Measurements from ENCODE around the gene PTPRN2.
"Not testable (repeated sequence)": the region's sequence is repeated elsewhere in the genome, so short reads cannot be mapped to it uniquely, and the experiment has no call there.

The PTPRN2 gene

GRCh38 chr7:158508802-158509385 lies 78.7 kb downstream of the PTPRN2 start:
- peak; percentile 25 for DNase-seq

GRCh38 chr7:158508321-158508720 lies 79.3 kb downstream of the PTPRN2 start:
- peak; percentile 55 for DNase-seq

- no peak for DNase-seq
Measured at GRCh38 chr7:158507917-158508316, 79.7 kb downstream of the PTPRN2 start.

- DNase-seq = not testable (repeated sequence)
Measured at GRCh38 chr7:158507175-158507574, 80.4 kb downstream of the PTPRN2 start.

GRCh38 chr7:158506626-158507025 lies 81.0 kb downstream of the PTPRN2 start:
- DNase-seq = no peak

GRCh38 chr7:158505683-158506082 lies 81.9 kb downstream of the PTPRN2 start:
- DNase-seq = no peak

GRCh38 chr7:158502068-158502750 lies 85.4 kb downstream of the PTPRN2 start:
- DNase-seq = no peak

- no peak for DNase-seq
Measured at GRCh38 chr7:158501393-158502067, 86.1 kb downstream of the PTPRN2 start.

- DNase-seq = no peak
Measured at GRCh38 chr7:158500651-158501052, 87.0 kb downstream of the PTPRN2 start.

GRCh38 chr7:158499082-158499455 lies 88.6 kb downstream of the PTPRN2 start:
- DNase-seq = no peak

- no peak for DNase-seq
Measured at GRCh38 chr7:158498443-158499081, 89.1 kb downstream of the PTPRN2 start.

GRCh38 chr7:158497627-158498026 lies 90.0 kb downstream of the PTPRN2 start:
- DNase-seq = no peak

GRCh38 chr7:158495786-158496185 lies 91.8 kb downstream of the PTPRN2 start:
- DNase-seq = peak; percentile 50

GRCh38 chr7:158495216-158495615 lies 92.4 kb downstream of the PTPRN2 start:
- DNase-seq = no peak

- DNase-seq = no peak
Measured at GRCh38 chr7:158494643-158495042, 93.0 kb downstream of the PTPRN2 start.

- no peak for DNase-seq
Measured at GRCh38 chr7:158494162-158494586, 93.4 kb downstream of the PTPRN2 start.

- no peak for DNase-seq
Measured at GRCh38 chr7:158492367-158492764, 95.3 kb downstream of the PTPRN2 start.

GRCh38 chr7:158491094-158491493 lies 96.5 kb downstream of the PTPRN2 start:
- DNase-seq = no peak

- no peak for DNase-seq
Measured at GRCh38 chr7:158490171-158490782, 97.3 kb downstream of the PTPRN2 start.

- no peak for DNase-seq
Measured at GRCh38 chr7:158489462-158490155, 98.0 kb downstream of the PTPRN2 start.

- no peak for DNase-seq
Measured at GRCh38 chr7:158488181-158488971, 99.2 kb downstream of the PTPRN2 start.

GRCh38 chr7:158487631-158488151 lies 99.9 kb downstream of the PTPRN2 start:
- no peak for DNase-seq
